Measurements from ENCODE around the gene DNASE2B.
"Not testable (repeated sequence)": the region's sequence is repeated elsewhere in the genome, so short reads cannot be mapped to it uniquely, and the experiment has no call there.

Gene DNASE2B

DNA sequence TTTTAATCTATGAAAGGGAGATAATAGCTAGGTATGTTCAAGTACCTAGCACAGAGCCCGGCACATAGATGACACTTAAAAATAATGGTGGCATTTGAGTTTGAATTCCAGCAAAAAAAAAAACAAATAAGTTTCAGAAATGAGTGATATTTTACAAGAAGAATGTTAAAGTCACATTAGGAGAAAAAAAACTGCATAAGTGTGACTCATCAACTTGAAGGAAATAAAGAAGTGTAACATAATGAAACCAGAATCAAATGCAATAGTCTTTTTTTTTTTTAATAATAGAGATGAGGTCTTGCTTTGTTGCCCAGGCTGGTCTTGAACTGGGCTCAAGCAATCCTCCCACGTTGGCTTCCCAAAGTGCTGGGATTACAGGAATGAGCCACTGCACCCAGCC, 17.1 kb downstream of the DNASE2B start:
- no peak for DNase-seq

GRCh38 chr1:84422909-84423308, 24.6 kb downstream of the DNASE2B start:
- no peak for DNase-seq

DNA sequence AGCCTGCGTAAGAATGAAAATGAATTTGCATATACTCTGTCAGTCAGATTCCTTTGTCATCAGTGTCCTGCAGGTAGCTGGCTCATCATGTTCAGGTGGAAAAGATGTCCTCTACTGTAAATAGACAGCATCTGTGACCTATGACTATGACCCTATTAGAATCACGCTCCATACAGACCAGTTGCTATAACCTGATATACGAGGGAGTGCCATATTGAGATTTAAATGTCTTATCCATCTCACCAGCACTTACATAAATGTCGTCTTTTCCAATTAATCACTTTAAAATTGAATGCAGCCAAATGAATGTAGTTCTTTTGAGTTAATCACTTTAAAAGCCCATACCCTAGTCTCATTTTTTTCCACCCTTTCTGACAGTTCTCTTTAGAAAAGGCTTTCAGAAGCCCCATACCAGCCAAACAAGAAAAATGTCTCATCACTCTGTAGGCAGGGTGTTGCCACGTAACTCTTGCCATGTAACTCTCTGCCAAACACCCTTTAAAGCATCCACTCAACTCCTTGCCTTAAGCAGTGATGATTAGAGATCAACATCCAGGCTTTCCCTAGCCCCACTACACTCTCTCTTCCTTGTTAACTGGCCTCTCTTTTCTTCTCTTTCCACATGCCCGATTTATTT, 26.3 kb downstream of the DNASE2B start:
- DNase-seq: no peak

- no peak for DNase-seq
Observed at GRCh38 chr1:84425150-84425896, 27.0 kb downstream of the DNASE2B start.

DNA sequence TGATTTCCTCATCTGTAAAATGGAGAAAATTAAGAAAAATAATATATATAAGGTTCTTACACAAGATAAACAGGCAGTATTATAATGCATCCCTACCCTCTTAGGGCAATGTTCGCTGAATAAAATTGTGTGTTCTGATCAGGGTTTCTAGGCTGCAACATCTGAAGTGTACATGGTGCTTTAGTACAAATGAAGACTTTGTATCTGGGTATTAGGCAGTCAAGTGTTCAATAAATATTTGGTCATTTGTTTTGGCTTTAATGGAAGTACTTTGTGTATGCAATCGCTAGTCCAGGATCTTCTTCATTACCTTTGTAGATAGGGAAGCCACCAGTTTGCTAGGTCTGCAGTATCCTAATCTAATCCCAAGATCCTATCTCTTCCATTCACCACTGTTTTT, 28.1 kb downstream of the DNASE2B start:
- no peak for DNase-seq

- no peak for DNase-seq
Observed at GRCh38 chr1:84427250-84428188, 29.2 kb downstream of the DNASE2B start.

DNA sequence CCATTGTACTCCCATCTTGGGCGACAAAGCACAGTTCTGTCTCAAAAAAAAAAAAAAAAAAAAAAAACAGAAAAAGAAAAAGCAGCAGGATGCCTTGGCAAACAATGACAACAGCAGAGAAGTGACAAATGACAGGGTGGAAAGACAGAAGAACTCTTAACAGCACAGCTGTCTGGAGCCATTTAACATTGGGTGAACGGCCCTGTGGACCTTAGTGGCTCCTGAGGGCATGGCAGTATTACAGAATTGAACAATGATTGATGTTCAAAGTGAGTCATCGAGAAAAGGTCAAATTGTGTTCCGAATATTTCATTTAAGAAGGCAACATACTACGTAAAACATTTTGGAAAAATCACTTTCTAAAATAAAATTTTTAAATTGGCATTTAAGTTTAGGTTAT, 30.0 kb downstream of the DNASE2B start:
- DNase-seq: no peak

DNA sequence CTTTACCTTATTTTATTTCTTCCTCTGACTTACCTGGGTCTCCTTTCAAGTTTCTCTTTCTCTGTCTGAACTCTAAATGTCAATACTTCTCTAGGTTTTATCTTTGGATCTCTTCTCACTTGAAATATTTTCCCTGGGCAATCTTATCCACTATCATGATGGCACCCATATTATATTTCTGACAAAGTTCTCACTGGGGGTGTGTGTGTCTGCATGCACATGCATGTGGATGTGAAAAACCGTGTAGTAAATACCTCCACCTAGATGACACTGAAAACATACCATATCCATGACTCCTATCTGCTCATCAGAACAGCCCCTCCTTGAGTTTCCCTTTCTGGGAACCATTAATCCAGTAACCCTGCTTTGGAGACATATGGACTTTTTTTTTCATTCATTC, 30.9 kb downstream of the DNASE2B start:
- DNase-seq: no peak

DNA sequence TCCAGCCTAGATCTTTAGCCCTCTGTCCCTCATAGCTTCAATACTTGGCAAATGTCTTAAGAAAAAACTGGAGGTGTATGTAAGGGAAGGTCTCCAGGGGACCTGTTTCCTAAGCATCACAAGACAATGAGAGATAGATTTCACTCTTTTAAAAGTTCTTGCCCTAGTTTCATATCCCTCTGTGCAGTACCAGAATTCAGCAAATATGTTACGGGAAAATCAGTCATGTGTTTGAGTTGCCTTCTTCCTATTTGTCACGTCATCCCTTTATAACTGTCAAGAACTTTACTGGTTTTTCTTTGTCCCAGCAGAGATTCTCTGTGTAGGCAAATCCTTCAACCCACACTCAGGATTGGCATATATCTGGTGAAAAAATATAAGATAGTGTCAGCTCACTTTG, 32.3 kb downstream of the DNASE2B start:
- no peak for DNase-seq

- DNase-seq: peak; percentile 69
Observed at GRCh38 chr1:84433258-84434080, 35.2 kb downstream of the DNASE2B start.

DNA sequence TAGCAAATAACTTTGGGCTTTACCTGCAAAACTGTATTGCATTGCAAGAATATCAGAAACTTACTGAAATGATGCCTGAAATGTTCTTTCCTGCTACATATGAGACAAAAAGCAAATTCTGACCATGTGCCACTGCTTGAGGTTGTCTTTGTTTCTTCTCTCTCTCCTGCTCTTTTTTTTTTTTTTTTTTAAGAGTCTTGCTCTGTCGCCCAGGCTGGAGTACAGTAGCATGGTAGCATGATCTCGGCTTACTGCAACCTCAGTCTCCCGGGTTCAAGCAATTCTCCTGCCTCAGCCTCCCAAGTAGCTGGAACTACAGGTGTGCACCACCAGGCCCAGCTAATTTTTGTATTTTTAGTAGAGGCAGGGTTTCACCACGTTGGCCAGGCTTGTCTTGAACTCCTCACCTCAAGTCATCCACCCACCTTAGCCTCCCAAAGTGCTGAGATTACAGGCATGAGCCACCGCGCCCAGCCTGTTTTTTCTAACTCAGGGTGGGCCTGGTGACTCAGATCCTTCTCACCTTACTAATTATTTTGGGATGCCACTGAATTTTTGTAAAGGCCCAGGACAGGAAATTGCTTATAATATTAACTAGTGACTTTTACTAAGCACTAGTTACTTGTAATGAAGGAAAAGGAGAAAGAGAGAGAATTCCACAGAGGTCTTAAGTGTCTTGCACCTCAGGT, 35.9 kb downstream of the DNASE2B start:
- DNase-seq: no peak

DNA sequence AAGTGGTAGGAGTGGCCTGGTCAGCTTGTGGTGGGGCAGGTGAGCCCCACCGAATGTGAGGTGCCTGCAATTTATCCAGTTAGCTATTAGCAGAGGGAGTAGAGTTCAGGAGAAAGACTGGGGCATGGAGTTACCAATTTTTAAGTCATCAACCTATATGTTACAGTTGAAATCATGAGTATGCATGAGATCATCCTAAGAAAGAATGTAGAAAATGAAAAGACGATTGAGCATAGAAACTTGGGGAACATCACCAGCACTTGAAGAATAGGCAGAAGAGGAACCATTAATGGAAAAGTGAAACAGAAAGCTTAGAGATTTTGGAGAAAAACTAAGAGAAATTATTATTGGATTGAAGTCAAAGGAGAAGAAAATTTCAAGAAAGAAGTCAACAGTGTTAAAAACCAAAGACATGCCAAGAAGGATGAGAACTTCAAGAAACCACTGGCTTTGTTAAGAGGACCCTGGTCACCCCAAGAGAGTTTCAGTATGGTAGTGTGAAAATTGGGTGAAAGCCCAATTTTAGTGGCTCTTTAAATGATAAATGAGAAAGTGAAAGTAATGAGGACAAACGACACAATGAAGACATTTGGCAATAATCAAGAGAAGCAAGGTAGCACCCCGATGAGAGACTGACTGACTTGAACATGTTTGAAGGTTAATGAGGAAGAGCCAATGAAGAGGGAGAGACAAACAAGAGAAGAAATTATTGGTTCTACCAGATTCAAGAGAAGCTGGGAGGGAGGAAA, 36.7 kb downstream of the DNASE2B start:
- DNase-seq: no peak

DNA sequence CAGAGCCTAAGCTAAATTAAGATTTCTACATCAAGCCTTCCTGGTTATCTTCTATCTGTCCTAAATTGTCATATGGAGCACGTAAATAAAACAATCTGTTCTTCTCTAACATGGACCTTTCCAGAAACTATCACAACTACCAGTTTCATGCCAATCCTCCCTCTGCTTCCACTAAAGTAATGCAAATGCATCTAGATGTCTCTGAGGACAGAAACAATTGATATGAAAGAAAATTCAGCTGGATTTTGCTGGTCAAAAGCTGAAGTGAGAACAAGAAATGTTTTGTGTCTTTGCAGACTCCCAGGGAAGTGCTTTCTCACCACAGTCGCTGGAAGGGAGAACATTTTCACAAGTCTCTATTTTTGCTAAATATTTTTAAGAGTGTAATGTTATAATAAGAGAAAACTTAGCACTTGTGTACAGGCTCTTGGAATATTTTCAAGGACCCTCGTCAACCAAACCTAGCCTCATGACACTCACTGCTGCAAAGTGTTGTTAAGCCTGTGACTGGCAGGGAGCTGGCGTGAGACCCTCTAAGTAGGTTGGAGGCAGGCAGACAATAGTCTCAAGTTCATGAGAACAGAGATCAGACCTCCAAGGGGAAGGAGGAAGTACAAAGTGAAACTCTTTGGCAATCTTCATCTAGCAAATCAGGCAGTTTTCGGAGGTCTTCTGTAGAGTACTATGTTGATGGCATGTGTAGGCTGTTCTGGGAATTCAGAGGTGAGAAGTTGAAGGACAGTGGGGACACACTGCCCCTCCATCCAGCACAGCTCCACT, 38.8 kb downstream of the DNASE2B start:
- DNase-seq: no peak

DNA sequence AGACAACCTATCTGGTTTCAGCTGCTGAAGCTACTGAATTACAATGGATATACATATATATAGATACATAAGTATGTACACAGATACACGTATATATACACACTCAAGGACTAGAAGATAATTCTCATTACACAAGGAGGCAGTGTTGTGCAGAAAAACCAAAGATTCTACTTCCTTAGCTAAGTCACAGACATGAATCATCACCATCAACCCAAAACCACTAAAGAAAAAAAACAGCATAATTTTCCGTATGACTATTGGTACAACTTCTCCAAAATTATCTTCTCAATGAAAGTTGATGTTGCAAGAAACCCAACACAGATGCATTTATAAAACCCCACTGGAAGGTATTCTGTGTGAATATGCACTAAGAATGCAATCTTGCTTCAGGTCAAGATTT, 44.0 kb downstream of the DNASE2B start:
- DNase-seq: no peak

DNA sequence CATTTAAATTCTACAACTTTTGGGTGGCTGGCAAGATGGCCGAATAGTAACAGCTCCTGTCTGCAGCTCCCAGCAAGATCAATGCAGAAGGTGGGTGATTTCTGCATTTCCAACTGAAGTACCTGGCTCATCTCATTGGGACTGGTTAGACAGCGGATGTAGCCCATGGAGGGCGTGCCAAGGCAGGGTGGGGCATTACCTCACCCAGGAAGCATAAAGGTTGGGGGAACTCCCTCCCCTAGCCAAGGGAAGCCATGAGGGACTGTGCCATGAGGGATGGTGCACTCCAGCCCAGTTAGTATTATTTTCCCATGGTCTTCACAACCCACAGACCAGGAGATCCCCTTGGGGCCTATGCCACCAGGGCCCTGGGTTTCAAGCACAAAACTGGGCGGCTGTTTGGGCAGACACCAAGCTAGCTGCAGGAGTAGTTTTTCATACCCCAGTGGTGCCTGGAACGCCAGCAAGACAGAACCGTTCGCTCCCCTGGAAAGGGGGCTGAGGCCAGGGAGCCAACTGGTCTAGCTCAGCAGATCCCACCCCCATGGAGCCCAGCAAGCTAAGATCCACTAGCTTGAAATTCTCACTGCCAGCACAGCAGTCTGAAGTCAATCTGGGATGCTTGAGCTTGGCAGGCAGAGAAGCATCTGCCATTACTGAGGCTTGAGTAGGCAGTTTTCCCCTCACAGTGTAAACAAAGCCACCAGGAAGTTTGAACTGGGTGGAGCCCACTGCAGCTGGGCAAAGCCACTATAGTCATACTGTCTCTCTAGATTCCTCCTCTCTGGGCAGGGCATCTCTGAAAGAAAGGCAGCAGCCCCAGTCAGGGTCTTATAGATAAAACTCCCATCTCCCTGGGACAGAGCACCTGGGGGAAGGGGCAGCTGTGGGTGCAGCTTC, 44.7 kb downstream of the DNASE2B start:
- not testable (repeated sequence) for DNase-seq

DNA sequence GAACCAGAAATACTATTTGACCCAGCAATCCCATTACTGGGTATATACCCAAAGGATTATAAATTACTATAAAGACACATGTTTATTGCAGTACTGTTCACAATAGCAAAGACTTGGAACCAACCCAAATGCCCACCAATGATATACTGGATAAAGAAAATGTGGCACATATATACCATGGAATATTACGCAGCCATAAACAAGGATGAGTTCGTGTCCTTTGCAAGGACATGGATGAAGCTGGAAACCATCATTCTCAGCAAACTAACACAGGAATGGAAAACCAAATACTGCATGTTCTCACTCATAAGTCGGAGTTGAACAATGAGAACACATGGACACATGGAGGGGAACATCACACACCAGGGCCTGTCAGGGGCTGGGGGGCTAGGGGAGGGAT, 50.4 kb downstream of the DNASE2B start:
- not testable (repeated sequence) for DNase-seq

- no peak for DNase-seq
Observed at GRCh38 chr1:84450910-84451309, 52.6 kb downstream of the DNASE2B start.

GRCh38 chr1:84452436-84452835, 54.2 kb downstream of the DNASE2B start:
- DNase-seq: no peak

DNA sequence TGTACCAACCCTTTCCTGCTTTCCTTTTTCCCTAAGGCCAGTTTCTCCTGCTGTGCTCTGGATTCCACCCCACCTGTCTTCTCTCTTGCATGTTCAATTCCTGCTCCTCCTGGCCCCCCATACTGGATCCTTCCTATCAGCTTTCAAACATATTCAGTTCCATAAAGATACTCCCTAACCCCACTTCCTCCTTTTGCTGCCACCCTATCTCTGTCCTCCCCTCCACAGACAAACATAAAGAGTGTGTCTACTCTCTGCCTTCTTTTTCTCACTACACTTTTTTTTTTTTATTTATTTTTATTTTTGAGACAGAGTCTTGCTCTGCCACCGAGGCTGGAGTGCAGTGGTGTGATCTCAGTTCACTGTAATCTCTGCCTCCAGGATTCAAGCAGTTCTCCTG, 63.8 kb downstream of the DNASE2B start:
- DNase-seq: no peak

Measured in femur (tissue), 1 donor.